Liver (tissue), 3 donors: ENCODE measurements around the gene DHCR24.

Experiments
- HNF4A ChIP-seq, 2 donors: conservative IDR thresholded peaks; 2 replicates each; pipeline ENCODE4 v1.6.1; 2016; ENCODE audit warnings: antibody characterized with exemption in 2 of 2, mild to moderate bottlenecking in 2 of 2
- JUND ChIP-seq, 2 donors: IDR thresholded peaks; 2 replicates each; pipeline ENCODE4 v1.6.1; 2016; ENCODE audit warnings: antibody characterized with exemption in 2 of 2
- RAD21 ChIP-seq, 2 donors: IDR thresholded peaks; 2 replicates each; pipeline ENCODE4 v1.6.1; 2016; ENCODE audit warnings: antibody characterized with exemption in 2 of 2, mild to moderate bottlenecking in 2 of 2
- TAF1 ChIP-seq: conservative IDR thresholded peaks from 2 replicates; pipeline ENCODE4 v1.6.1; 2016; ENCODE audit warnings: antibody characterized with exemption, mild to moderate bottlenecking
- ZBTB33 ChIP-seq: IDR thresholded peaks from 2 replicates; pipeline ENCODE4 v1.6.1; 2016; ENCODE audit warnings: antibody characterized with exemption
- TF ChIP-seq, protein P1 (sequence below): fragments of 150-350 bp; IDR thresholded peaks from 2 replicates; pipeline ENCODE4 v1.5.1; 2017; ENCODE audit warnings: improper control_type of control experiment, low read depth, low read length; ENCODE audit not compliant: missing input control
- TF ChIP-seq, protein P2 (sequence below): IDR thresholded peaks from 2 replicates; pipeline ENCODE4 v1.6.1; 2016; ENCODE audit warnings: antibody characterized with exemption, mild to moderate bottlenecking
- TF ChIP-seq, protein P3 (sequence below): IDR thresholded peaks from 2 replicates; pipeline ENCODE4 v1.6.1; 2016; ENCODE audit warnings: antibody characterized with exemption
- donor health status: healthy.
- donor health status: healthy.

- no peak for TF ChIP-seq RAD21 (IDR thresholded peaks at IDR 0.05)
- TF ChIP-seq, protein P1, sequence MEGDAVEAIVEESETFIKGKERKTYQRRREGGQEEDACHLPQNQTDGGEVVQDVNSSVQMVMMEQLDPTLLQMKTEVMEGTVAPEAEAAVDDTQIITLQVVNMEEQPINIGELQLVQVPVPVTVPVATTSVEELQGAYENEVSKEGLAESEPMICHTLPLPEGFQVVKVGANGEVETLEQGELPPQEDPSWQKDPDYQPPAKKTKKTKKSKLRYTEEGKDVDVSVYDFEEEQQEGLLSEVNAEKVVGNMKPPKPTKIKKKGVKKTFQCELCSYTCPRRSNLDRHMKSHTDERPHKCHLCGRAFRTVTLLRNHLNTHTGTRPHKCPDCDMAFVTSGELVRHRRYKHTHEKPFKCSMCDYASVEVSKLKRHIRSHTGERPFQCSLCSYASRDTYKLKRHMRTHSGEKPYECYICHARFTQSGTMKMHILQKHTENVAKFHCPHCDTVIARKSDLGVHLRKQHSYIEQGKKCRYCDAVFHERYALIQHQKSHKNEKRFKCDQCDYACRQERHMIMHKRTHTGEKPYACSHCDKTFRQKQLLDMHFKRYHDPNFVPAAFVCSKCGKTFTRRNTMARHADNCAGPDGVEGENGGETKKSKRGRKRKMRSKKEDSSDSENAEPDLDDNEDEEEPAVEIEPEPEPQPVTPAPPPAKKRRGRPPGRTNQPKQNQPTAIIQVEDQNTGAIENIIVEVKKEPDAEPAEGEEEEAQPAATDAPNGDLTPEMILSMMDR, result no peak
- no peak for TF ChIP-seq JUND (IDR thresholded peaks at IDR 0.05)
- TF ChIP-seq, protein P2, sequence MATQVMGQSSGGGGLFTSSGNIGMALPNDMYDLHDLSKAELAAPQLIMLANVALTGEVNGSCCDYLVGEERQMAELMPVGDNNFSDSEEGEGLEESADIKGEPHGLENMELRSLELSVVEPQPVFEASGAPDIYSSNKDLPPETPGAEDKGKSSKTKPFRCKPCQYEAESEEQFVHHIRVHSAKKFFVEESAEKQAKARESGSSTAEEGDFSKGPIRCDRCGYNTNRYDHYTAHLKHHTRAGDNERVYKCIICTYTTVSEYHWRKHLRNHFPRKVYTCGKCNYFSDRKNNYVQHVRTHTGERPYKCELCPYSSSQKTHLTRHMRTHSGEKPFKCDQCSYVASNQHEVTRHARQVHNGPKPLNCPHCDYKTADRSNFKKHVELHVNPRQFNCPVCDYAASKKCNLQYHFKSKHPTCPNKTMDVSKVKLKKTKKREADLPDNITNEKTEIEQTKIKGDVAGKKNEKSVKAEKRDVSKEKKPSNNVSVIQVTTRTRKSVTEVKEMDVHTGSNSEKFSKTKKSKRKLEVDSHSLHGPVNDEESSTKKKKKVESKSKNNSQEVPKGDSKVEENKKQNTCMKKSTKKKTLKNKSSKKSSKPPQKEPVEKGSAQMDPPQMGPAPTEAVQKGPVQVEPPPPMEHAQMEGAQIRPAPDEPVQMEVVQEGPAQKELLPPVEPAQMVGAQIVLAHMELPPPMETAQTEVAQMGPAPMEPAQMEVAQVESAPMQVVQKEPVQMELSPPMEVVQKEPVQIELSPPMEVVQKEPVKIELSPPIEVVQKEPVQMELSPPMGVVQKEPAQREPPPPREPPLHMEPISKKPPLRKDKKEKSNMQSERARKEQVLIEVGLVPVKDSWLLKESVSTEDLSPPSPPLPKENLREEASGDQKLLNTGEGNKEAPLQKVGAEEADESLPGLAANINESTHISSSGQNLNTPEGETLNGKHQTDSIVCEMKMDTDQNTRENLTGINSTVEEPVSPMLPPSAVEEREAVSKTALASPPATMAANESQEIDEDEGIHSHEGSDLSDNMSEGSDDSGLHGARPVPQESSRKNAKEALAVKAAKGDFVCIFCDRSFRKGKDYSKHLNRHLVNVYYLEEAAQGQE, result no peak
- TF ChIP-seq, protein P3, sequence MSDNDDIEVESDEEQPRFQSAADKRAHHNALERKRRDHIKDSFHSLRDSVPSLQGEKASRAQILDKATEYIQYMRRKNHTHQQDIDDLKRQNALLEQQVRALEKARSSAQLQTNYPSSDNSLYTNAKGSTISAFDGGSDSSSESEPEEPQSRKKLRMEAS, result no peak
- no peak for TF ChIP-seq TAF1
- TF ChIP-seq HNF4A (conservative IDR thresholded peaks at IDR 0.05), result no peak
- TF ChIP-seq ZBTB33, result no peak
Measured at GRCh38 chr1:54835131-54835898, 51.7 kb downstream of the DHCR24 start.
